ENCODE measurements around the gene YWHAH. TPM values are rescaled to one million over a fixed set of nuclear protein-coding genes. Genes with fewer than 3 reads are reported as not detected.

Gene YWHAH
- total RNA-seq, 1 donor from 2014 or later = 139 TPM

GRCh38 chr22:31950226-31950625 lies 5.9 kb downstream of the YWHAH start:
- intact Hi-C loops (cut with DNase I) = no loop called here
- Histone ChIP-seq H3K4me1 (peaks cover 17 to 47% of the 10 kb centered on the region in 2 donors), H3K4me3 (peak overlapping the region in 1 of 2 donors; percentile 7), H3K9me3 (no peaks in the 10 kb centered on the region), H3K27me3 (no peaks in the 10 kb centered on the region), H3K36me3 (peaks cover 0 to 4% of the 10 kb centered on the region in 2 donors), H3K27ac (peak overlapping the region; percentile 80 to 84)
- no peak for TF ChIP-seq CTCF (IDR thresholded peaks at IDR 0.05)
- DNase-seq (ENCODE audit: low spot score in 2 of 2) = no peak

- peak overlapping the region; percentile 80 to 84 for H3K27ac ChIP-seq
- peak overlapping the region; percentile 7 to 28 for H3K4me3 ChIP-seq
- TF ChIP-seq CTCF (IDR thresholded peaks at IDR 0.05) = no peak
- no peaks in the 10 kb centered on the region for H3K27me3 ChIP-seq
- no peaks in the 10 kb centered on the region for H3K9me3 ChIP-seq
- intact Hi-C loops (cut with DNase I) = loop anchor here (2.0 kb wide), 2 partner anchors 19 to 523 kb away; partner anchors contain the start of gene FBXO7
- peaks cover 4 to 15% of the 10 kb centered on the region in 2 donors for H3K36me3 ChIP-seq
- H3K4me1 ChIP-seq = peaks cover 17 to 47% of the 10 kb centered on the region in 2 donors
- DNase-seq (ENCODE audit: low spot score in 2 of 2) = no peak
These were observed 7.1 kb downstream of the YWHAH start for GRCh38 chr22:31951194-31952093.

- Histone ChIP-seq H3K9me3 (no peaks in the 10 kb centered on the region), H3K27me3 (no peaks in the 10 kb centered on the region), H3K4me1 (peaks cover 17 to 47% of the 10 kb centered on the region in 2 donors), H3K36me3 (peaks cover 10 to 21% of the 10 kb centered on the region in 2 donors), H3K4me3 (peak overlapping the region in 1 of 2 donors; percentile 7), H3K27ac (peak overlapping the region; percentile 80 to 84)
- no peak for DNase-seq (ENCODE audit: low spot score in 2 of 2)
- no peak for TF ChIP-seq CTCF (IDR thresholded peaks at IDR 0.05)
- intact Hi-C loops (cut with DNase I) = loop anchor here (2.0 kb wide), 2 partner anchors 19 to 523 kb away; partner anchors contain the start of gene FBXO7
These were observed 7.7 kb downstream of the YWHAH start for GRCh38 chr22:31952094-31952401.

- Histone ChIP-seq H3K36me3 (peaks cover 13 to 25% of the 10 kb centered on the region in 2 donors), H3K4me3 (no peak overlapping the region), H3K27ac (peak overlapping the region; percentile 80 to 84), H3K9me3 (no peaks in the 10 kb centered on the region), H3K27me3 (no peaks in the 10 kb centered on the region), H3K4me1 (peaks cover 17 to 47% of the 10 kb centered on the region in 2 donors)
- intact Hi-C loops (cut with DNase I) = loop anchor here (2.0 kb wide), 2 partner anchors 18 to 522 kb away; partner anchors contain the start of gene FBXO7
- DNase-seq (ENCODE audit: low spot score in 2 of 2) = no peak
- no peak for TF ChIP-seq CTCF (IDR thresholded peaks at IDR 0.05)
These were observed 8.1 kb downstream of the YWHAH start for GRCh38 chr22:31952472-31952871.

GRCh38 chr22:31953261-31953660 lies 8.9 kb downstream of the YWHAH start:
- DNase-seq (ENCODE audit: low spot score in 2 of 2) = no peak
- TF ChIP-seq CTCF (IDR thresholded peaks at IDR 0.05) = no peak
- peaks cover 17 to 47% of the 10 kb centered on the region in 2 donors for H3K4me1 ChIP-seq
- no peaks in the 10 kb centered on the region for H3K9me3 ChIP-seq
- peaks cover 17 to 33% of the 10 kb centered on the region in 2 donors for H3K36me3 ChIP-seq
- intact Hi-C loops (cut with DNase I) = loop anchor here (2.0 kb wide), 2 partner anchors 18 to 522 kb away; partner anchors contain the start of gene FBXO7
- H3K27ac ChIP-seq = peak overlapping the region; percentile 80 to 84
- no peak overlapping the region for H3K4me3 ChIP-seq
- no peaks in the 10 kb centered on the region for H3K27me3 ChIP-seq
